NCI-H2227 treated with DMSO at 0.1 percent for 48 hours (cell line): Measurements from ENCODE around the gene EPHB2.

Experiments
- DNase-seq: peaks from one replicate; lab custom pipeline; 2025; lab: John Stamatoyannopoulos, UW

Gene EPHB2

DNA sequence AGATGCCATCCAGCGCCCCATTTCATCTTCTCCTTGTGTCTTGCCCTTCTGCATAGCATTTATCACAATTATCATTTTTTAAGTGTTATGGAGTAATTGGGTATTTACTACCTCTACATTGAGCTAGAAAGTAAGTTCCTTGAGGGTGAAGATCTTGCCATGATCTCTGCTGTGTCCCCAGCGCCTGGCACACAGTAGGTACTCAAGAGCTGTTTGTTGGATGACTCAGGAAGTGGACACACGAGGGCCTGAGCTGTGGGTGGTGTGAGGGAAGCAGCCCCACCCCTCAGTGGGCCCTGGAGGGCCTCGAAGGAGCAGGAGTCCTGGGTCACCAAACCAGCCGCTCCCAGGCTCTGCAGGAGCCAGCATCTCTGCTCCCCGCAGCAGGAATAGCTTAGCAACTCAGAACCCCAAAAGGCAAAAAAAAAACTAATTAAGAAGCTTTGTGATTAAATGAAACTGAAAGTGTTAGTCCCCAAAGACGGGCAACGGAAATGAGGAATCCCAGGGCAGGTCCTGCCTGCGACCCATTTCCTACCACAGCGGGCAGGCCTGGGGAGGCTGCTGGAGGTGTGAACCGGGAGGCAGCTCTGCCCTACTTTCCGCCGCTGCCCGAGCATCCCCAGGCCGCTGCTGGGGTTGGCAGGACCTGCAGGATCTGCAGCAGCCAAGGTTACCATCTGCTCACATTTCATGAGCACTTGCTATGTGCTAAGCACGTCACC, 174.3 kb downstream of the EPHB2 start:
- DNase-seq, result no peak

DNA sequence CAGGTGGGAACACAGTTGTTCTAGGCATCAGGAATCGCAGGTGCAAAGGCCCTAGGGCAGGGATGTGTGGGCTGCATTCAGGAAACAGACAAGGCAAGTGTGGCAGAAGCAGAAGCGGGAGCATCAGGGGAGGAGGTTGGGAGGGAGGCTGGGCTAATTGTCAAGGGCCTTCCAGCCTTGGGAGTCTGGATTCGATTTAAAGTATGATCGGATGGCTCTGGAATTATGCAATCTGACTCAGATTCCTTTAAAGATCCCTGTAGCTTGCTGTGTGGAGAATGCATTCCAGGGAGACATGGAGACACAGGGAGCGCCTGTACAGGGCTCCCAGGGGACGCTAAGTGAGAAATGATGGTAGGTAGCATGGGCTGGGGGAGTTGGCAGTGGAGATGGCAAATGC, 175.6 kb downstream of the EPHB2 start:
- no peak for DNase-seq

DNA sequence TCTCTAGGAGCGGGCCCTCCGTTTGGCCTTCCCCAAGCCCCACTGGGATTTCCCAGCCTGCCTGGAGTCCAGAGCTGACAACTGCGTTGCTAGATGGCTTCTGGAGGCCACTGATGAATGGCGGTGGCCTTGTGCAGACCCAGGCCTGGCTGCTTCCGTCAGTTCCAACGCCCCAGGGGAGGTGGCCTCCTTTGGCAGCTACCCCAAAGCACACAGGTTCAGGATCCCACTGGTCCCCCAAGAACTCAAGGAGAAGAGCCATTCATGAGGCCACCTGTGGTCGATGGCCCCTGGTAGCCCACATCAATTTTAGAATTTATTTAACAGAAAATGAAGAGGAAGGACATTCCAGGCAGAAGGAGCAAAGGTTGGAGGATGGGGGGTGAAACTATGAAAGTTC, 176.9 kb downstream of the EPHB2 start:
- no peak for DNase-seq

DNA sequence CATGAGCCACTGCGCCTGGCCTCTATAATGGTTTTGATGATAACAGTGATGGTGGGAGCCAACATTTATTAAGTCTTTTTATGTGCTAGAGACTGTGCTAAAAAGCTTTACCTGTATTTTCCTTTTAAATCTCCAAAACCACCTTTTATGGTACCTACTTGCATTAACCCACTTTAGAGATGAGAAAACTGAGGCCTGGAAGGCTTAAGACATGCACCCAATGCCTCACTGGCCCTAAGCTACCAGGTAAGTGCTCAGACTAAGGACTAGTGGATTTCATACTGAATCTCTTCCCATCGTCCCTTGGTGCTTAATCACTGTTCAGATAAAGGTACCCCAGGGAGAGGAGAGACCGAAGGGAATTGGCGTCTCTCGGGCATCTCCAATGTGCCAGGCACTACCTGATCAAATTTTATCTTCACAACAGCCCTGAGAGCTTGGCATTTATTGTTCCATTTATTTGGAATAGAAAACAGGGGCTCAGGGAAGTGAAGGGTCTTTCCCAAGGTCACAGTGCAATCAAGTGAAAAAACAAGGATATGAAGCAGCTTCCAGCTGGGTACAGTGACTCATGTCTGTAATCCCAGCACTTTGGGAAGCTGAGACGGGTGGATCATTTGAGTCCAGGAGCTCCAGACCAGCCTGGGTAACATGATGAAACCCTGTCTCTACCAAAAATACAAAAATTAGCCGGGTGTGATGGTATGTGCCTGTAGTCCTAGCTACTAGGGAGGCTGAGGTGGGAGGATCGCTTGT, 177.9 kb downstream of the EPHB2 start:
- no peak for DNase-seq

DNA sequence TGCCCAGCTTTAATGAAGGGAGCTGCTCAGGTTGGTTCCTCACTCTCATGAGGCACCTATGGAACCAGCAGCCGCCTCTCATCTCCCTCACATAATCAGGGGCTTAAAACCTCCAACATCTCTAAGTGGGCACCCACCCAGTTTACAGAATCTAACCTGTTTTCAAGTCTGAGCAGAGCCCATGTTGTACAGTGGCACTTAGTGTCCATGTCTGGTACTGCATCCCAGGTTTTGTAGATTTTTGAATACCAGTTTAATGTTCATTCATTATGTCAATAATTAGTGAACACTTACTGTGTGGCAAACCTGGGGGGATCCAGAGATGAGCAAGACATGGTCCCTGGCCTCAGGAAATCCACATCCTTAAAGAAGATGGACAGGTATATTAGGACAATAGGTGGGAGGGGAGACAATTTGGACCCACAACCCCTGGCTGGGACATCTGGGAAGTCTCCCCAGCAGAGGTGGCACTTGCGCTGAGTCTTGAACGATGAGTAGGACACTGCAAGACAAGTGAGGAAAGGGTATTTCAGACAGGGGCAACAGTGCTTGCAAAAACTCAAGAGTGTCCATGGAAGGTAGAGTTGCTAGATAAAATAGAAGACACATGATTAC, 178.7 kb downstream of the EPHB2 start:
- DNase-seq, result no peak

- peak; percentile 47 for DNase-seq
Measured at GRCh38 chr1:22892789-22893188, 182.2 kb downstream of the EPHB2 start.

DNA sequence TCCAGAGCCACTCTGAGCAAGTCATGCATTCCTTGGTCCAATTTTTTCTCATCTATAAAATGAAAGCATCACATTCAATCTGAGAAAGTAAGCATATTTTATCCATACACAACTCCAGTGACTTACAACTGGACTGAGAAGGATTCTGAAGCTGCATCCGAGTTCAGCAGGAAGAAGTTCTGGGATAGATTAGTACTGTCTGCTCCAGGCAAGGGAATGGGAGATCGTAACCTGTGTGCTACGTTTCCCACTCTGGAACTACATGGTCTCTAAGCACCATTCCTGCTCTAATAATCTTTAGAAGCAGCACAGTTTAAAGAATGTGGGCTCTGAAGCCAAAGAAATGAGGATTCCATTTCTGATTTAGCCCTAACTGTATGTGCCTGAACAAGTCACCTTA, 182.7 kb downstream of the EPHB2 start:
- DNase-seq, result no peak

DNA sequence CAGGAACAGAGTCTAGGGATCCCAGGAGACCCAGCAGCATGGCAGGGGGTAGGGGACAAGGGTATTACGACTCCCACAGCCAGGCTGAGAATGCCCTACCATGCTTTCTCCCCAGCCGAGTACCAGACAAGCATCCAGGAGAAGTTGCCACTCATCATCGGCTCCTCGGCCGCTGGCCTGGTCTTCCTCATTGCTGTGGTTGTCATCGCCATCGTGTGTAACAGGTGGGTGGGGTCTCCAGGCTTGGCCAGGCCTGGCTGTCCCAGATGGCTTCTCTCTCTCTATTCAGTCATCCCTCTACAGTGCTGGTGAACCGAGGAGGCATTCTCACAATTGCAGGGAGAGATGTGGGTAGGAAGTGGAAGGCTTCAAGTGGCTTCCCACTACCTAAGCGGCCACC, 184.7 kb downstream of the EPHB2 start:
- no peak for DNase-seq

DNA sequence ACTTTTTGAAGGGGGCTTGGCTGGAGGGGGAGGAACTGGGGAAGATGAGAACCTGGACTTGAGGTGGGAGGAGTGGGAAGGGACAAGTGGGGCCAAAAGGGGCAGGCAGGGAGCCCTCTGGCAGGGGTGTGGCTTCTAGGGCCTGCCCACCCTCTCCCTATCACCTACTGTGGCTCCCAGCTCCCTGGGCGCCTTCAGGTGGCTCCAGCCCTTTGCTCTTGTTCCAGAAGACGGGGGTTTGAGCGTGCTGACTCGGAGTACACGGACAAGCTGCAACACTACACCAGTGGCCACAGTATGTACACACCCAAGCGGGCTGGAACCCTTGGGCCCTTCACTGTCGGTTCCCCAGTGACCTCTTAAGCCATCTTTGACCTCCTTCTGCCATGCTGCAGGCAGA, 185.5 kb downstream of the EPHB2 start:
- no peak for DNase-seq

GRCh38 chr1:22900451-22900850, 189.8 kb downstream of the EPHB2 start:
- no peak for DNase-seq

DNA sequence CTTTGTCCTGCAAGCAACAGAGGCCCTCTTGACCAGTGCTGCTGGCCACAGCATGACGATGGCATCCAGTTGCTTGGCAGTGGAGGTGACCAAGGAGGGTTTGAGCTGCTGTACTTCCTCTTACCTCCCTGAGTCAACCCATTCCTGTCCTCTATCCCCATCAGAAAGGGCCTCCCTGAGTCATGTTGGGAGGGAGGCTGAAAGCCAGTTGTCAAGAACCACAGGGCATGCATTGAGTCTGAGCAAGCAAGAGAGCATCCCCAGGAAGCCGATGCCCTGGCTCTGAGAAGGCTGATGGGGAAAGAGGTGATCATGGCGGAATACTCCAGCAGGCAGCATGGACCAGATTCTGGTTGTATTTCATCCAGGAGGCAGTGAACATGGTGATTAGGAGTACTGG, 192.5 kb downstream of the EPHB2 start:
- DNase-seq, result no peak

DNA sequence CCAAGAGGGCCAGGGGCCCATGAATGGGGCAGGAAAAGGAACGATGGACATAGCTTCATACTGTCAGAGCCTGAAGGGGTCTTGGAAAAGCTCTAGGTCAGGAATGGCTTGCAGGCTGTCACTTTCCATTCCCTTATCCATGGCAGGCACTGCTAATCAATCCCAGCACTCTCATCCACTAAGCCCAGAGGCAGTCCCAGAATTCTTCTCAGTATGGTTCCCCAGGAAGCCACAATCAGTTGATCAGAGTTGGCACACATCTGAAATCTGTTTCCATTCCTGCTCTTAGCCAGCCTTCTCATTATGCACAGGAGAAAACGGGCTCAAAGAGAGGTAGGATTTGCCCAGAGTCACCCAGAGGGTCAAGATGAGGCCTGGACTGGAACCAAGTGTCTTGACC, 196.3 kb downstream of the EPHB2 start:
- DNase-seq, result no peak

DNA sequence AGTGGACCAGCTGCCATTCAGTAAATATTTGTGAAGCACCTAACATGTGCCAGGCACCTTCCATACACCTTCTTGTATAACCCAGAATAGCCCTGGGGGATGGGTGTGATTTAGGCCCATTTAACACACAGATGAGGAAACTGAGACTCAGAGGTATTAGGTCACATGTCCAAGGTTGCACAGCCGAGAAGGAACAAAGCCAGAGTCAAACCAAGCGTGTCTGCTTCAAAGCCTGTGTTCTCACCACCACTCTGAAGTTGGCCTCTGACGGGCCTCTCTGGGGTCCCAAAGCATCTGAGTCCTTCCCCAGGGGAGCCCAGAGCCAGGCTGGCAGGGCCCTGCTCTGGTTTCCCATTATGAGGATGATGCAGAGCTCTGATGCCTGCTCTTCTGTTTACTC, 196.9 kb downstream of the EPHB2 start:
- no peak for DNase-seq

DNA sequence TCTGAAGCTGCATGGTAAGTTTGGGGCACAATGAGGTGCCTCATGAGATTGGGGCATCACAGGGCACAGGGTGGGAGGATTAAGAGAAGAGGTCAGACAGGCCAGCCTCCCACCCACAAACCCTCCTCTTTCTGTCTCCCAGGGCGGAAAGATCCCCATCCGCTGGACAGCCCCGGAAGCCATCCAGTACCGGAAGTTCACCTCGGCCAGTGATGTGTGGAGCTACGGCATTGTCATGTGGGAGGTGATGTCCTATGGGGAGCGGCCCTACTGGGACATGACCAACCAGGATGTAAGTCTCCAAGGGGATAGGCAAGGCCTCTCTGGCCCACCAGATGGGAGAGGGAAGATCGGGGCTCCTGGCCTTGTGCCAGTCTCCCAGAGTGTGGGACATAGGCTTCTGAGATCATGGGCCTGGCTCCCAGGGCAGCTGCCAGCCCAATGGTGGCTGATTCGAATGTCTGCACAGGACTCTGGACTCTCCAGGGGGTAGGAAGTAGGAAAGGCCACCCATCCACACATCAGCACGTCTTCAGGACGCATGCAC, 198.3 kb downstream of the EPHB2 start:
- DNase-seq, result no peak

DNA sequence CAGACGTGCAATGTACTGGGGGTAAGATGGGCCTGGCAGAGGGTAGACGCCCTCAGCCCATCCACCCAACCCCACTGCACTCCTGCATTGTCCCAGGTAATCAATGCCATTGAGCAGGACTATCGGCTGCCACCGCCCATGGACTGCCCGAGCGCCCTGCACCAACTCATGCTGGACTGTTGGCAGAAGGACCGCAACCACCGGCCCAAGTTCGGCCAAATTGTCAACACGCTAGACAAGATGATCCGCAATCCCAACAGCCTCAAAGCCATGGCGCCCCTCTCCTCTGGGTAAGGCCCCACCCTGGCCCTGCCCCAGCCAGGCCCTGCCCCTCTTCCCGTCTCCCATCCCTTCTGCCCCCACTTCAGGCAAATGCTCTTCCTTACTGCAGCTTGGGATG, 199.6 kb downstream of the EPHB2 start:
- DNase-seq, result no peak

GRCh38 chr1:22910986-22911651, 200.5 kb downstream of the EPHB2 start:
- DNase-seq, result no peak

DNA sequence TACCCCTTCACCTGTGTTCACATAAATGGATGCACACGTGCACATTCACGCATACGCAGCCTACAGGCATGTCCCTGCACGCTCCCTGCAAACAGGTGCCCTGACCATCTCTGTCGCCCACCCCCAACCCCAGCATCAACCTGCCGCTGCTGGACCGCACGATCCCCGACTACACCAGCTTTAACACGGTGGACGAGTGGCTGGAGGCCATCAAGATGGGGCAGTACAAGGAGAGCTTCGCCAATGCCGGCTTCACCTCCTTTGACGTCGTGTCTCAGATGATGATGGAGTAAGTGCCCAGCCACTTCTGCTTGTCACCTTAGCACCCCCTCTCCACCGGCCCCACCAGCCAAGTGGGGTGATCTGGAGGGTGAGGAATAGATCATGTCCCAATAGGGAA, 201.7 kb downstream of the EPHB2 start:
- DNase-seq, result no peak

GRCh38 chr1:22913421-22914141, 202.9 kb downstream of the EPHB2 start:
- DNase-seq, result no peak

DNA sequence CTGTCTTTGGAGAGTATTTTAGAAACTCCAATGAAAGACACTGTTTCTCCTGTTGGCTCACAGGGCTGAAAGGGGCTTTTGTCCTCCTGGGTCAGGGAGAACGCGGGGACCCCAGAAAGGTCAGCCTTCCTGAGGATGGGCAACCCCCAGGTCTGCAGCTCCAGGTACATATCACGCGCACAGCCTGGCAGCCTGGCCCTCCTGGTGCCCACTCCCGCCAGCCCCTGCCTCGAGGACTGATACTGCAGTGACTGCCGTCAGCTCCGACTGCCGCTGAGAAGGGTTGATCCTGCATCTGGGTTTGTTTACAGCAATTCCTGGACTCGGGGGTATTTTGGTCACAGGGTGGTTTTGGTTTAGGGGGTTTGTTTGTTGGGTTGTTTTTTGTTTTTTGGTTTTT, 203.5 kb downstream of the EPHB2 start:
- DNase-seq, result no peak

- no peak for DNase-seq
Measured at GRCh38 chr1:22914633-22915217, 204.1 kb downstream of the EPHB2 start.

DNA sequence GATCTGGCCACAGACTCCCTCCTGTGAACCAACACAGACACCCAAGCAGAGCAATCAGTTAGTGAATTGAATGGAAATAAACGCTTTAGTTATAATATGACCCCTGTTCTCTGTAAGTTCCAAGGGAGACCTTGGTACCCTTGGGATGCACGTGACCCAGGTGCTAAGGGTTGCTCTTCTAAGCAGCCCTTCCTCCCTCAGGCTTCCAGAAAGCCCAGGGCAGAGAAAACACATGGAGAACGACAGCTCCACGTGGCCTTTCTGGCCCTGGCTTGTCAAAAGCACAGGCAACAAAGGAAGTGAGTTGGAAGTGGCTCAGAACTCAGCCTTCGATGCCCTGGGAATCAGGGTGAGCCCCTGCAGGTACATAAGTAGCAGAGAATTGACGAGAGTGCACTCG, 204.6 kb downstream of the EPHB2 start:
- DNase-seq, result no peak
